Measurements from ENCODE around the gene SOX6.
"Not testable (repeated sequence)": the region's sequence is repeated elsewhere in the genome, so short reads cannot be mapped to it uniquely, and the experiment has no call there.

The SOX6 gene

GRCh38 chr11:15944460-15944859 lies 411.9 kb downstream of the SOX6 start:
- no peak for DNase-seq

GRCh38 chr11:15943418-15944197 lies 412.7 kb downstream of the SOX6 start:
- no peak for DNase-seq

GRCh38 chr11:15942936-15943335 lies 413.4 kb downstream of the SOX6 start:
- no peak for DNase-seq

GRCh38 chr11:15942126-15942525 lies 414.2 kb downstream of the SOX6 start:
- no peak for DNase-seq

DNA sequence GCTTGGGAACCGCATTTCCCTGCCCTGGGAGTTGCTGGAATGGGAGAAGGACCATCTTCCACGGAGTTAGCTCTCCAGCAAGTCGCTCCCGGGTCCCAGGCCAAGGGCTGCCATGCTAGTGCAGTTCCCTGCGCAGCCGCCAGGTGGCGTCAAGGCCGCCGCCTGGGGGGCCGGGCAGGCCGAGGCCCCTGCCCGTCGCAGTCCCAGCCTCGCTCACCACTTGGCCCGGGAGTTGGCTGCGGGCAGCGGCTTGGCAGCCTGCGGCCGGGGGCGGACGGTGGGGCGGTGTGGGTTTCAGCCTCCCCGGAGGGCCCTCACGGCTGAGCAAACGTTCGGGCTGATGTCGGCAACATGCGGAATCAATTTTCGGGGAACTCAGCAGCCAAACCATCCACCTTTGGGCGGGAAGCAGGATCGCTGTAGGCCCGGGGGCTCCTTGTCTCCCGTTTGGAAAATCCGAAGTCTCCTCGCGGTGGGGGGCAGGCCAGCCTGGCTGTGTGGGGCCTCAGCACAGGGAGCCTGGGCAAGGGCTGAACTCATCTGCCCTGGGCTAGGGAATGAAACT lies 415.1 kb downstream of the SOX6 start:
- DNase-seq, result peak; percentile 48 to 52

DNA sequence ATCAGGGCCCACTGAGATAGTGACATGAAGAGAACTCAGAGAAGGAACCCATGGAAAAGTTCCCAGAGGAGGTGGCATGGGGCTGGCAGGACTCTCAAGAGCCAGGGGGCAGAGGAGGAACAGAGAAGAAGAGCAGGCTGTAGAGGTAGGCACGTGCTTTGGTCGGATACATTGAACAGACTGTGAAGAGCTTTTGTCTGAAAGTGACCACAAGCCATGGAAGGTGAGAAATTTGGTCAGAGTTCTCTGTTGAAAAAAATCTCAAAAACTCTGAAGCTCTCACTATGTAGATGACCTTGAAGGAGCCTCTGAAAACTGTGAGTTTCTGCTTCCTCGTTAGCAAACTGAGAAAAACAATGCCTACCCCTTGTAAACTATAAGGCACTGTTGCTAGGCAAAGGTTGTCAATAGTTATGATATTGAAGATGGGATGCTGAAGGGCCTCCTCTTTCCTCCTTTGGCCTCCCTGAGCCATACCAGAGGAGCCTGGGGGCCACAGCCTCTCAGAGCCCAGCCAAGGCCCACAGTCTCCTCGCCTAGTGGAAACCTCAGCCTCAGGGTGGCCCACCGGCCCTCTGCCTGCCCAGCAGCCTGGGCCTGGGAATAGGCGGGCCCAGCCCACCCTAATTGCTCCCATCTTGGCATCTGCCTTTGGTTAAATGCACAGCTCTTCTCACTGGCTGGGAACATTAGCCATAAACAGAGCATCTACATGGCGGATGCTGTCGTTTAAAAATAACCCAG lies 415.7 kb downstream of the SOX6 start:
- no peak for DNase-seq

DNA sequence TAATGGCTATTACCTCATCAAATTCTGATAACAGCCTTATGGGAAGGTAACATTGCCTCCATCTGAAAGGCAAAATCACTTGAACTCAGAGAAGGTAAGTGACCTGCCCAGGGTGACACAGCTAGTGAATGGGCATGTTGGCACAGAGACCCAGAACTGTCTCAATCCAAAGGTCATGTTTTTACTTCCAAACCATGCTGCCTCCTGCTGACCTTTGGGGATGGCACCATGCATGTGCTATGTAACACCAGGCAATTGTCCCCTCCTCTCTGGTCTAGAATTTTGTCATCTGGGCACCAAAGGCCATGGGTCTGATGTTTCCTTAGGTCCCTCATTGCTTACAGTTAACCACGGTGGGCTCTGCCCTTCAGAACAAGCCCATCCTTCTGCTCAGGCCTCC lies 417.4 kb downstream of the SOX6 start:
- no peak for DNase-seq

GRCh38 chr11:15938121-15938611 lies 418.2 kb downstream of the SOX6 start:
- no peak for DNase-seq

GRCh38 chr11:15937601-15938120 lies 418.7 kb downstream of the SOX6 start:
- DNase-seq, result no peak

- no peak for DNase-seq
Measured at GRCh38 chr11:15936011-15936410, 420.3 kb downstream of the SOX6 start.

GRCh38 chr11:15935373-15935772 lies 421.0 kb downstream of the SOX6 start:
- no peak for DNase-seq

DNA sequence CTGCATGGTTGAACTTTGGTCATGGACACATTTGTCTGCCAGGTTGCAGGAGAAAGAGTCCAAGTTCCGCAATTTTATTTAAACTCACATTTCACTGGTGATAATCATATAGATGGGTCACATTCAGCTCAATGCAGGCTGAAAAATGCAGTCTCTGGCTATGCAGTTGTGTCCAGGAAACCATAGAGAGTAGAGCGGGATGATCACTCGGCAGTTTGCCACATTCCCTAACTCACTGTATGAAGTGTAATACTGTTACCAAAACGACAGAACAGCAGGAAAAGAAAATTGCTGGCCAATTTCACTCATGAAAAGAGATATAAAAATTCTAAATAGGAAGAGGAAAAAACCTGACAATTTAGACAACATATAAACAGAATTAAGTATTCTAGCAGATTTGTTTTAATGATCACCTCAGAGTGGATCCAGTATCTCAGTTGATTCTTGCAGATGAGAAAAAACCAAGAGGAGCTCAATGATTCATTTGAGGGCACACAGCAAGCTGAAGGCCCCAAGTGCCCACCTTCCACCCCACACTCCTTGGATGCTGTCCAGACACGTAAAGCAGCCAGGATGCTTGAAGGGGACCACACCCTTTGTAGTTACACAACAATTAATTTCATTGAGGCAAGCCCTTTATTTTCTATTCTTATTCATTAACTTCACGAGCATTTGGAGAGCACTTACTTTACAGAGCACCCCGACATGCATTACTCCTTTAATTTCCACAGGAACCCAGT lies 422.3 kb downstream of the SOX6 start:
- no peak for DNase-seq

DNA sequence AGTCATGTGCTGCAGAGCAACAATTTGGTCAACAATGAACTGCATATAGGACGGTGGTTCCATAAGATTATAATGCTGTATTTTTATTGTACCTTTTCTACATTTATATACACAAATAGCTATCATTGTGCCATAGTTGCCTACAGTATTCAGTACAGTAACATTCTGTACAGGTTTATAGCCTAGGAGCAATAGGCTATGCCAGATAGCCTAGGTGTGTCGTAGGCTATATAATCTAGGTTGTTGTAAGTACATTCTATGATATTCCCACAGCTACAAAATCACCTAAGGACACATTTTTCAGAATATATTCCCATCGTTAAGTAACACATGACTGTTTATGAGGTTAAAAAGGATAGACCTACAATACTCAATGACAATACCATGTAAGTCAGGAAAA lies 423.9 kb downstream of the SOX6 start:
- DNase-seq, result no peak

DNA sequence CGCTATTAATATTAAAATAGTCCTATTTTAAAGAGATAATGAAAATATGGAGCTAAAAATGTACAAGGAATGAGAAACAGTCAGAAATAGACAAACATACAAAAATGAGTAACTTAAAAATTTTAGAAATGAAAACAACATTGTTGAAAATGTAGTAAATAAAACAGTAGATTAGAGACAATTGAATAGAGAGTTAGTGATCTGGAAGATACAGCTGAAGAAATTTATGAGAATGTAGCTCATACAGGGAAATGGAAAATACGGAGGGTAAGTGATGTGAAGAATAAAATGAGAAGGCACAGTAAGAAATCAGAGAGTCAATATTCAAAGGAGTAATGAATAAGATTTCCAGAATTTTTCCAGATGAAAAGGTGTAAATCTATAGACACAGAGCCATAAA lies 424.8 kb downstream of the SOX6 start:
- no peak for DNase-seq

- no peak for DNase-seq
Measured at GRCh38 chr11:15930442-15931025, 425.8 kb downstream of the SOX6 start.

DNA sequence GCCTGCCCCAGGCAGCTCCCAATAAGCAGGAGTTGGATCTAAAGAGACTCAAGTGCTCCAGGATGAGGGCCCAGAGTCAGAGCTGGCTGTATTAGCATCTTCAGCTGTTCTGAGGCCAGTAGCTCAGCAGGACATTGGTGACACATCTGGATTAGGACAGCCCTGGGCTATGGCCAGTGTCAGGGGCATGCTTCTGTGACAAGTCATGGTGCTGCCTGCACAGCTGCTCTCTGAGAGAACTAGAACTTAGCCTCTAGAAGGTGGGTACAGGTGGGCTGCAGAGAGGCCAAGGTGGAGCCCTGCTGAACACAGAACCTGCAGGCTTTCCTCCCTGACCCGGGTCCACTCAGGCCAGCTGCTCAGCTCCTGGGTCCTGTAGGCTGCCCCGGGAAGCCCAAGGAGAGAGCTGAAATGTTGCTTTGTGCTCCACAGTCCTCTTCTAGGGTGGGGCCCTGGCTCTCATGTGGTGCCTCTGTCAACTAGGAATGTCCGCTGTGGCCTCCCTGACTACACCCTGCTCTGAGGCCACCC lies 426.9 kb downstream of the SOX6 start:
- no peak for DNase-seq

- DNase-seq, result no peak
Measured at GRCh38 chr11:15927864-15928217, 428.5 kb downstream of the SOX6 start.

- no peak for DNase-seq
Measured at GRCh38 chr11:15927196-15927863, 429.0 kb downstream of the SOX6 start.

GRCh38 chr11:15926071-15926470 lies 430.3 kb downstream of the SOX6 start:
- DNase-seq, result no peak

DNA sequence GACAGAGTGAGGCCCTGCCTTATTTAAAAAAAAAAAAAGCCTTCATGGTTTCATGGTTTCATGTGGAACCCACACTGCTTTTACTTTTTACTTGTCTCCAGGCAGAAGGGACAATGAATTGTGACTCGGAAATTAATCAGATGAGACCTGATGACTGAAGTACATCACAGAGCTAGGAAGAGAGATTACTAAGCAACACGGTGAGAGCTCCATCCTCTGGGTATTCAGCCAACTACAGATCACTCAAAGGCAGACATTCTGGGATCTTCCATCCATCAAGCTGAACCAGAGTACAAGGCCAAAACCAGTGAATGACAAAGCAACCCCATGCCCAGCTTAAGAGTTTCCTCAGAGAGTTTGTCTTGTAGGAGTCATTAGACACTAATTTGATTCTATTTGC lies 433.2 kb downstream of the SOX6 start:
- DNase-seq, result no peak

GRCh38 chr11:15922745-15923144 lies 433.6 kb downstream of the SOX6 start:
- DNase-seq, result not testable (repeated sequence)

Data from activated T-cell treated with anti-CD3 and anti-CD28 coated beads, Interleukin-2, amount 50 U/mL, for 48 hours (primary cell).